ENCODE data around the gene CD93.

Gene CD93

DNA sequence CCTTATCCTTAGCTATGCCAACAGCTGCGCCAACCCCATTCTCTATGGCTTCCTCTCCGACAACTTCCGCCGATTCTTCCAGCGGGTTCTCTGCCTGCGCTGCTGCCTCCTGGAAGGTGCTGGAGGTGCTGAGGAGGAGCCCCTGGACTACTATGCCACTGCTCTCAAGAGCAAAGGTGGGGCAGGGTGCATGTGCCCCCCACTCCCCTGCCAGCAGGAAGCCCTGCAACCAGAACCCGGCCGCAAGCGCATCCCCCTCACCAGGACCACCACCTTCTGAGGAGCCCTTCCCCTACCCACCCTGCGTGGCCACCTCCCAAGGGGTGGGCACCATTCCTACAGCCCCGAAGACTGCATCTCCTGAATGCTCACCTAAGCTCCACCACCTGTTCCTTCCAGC lies 49.8 kb downstream of the CD93 start:
- H3K36me3 ChIP-seq (ENCODE audit: insufficient read depth, low read length) = no peaks in the 10 kb centered on the region
- H3K4me1 ChIP-seq (ENCODE audit: insufficient read depth, low read length) = no peaks in the 10 kb centered on the region
- H3K4me3 ChIP-seq (ENCODE audit: low read depth in 1 of 2, low read length in 2 of 2) = no peak overlapping the region
- H3K9me3 ChIP-seq (ENCODE audit: low read length) = no peaks in the 10 kb centered on the region
- no peak overlapping the region for H3K27ac ChIP-seq (ENCODE audit: low read depth, low read length)
- H3K9ac ChIP-seq (ENCODE audit: low read length) = no peak overlapping the region
- H3K27me3 ChIP-seq (ENCODE audit: control insufficient read depth in 1 of 2, insufficient read depth in 2 of 2, low read length in 2 of 2) = peaks cover 0 to 26% of the 10 kb centered on the region in 2 donors

GRCh38 chr20:23035731-23036130 lies 50.4 kb downstream of the CD93 start:
- Histone ChIP-seq H3K36me3 (ENCODE audit: insufficient read depth, low read length) (no peaks in the 10 kb centered on the region), H3K4me1 (ENCODE audit: insufficient read depth, low read length) (no peaks in the 10 kb centered on the region), H3K27me3 (ENCODE audit: control insufficient read depth in 1 of 2, insufficient read depth in 2 of 2, low read length in 2 of 2) (peaks cover 0 to 23% of the 10 kb centered on the region in 2 donors), H3K27ac (ENCODE audit: low read depth, low read length) (no peak overlapping the region), H3K4me3 (ENCODE audit: low read depth in 1 of 2, low read length in 2 of 2) (no peak overlapping the region), H3K9ac (ENCODE audit: low read length) (no peak overlapping the region), H3K9me3 (ENCODE audit: low read length) (no peaks in the 10 kb centered on the region)

GRCh38 chr20:23034721-23035671 lies 51.1 kb downstream of the CD93 start, which contains the start of gene SSTR4:
SSTR4 (plus strand) TSS chr20:23035312; CDS start chr20:23035484, 172 bp downstream.
- no peak within 1 kb of the TSS for H3K27ac ChIP-seq (ENCODE audit: low read depth, low read length)
- no peak within 1 kb of the TSS for H3K4me3 ChIP-seq (ENCODE audit: low read depth in 1 of 2, low read length in 2 of 2)
- H3K9me3 ChIP-seq (ENCODE audit: low read length) = no peaks in the 10 kb centered on the region
- H3K27me3 ChIP-seq (ENCODE audit: control insufficient read depth in 1 of 2, insufficient read depth in 2 of 2, low read length in 2 of 2) = peaks cover 0 to 19% of the 10 kb centered on the region in 2 donors
- no peaks in the 10 kb centered on the region for H3K4me1 ChIP-seq (ENCODE audit: insufficient read depth, low read length)
- no peaks in the 10 kb centered on the region for H3K36me3 ChIP-seq (ENCODE audit: insufficient read depth, low read length)
- H3K9ac ChIP-seq (ENCODE audit: low read length) = no peak within 1 kb of the TSS

DNA sequence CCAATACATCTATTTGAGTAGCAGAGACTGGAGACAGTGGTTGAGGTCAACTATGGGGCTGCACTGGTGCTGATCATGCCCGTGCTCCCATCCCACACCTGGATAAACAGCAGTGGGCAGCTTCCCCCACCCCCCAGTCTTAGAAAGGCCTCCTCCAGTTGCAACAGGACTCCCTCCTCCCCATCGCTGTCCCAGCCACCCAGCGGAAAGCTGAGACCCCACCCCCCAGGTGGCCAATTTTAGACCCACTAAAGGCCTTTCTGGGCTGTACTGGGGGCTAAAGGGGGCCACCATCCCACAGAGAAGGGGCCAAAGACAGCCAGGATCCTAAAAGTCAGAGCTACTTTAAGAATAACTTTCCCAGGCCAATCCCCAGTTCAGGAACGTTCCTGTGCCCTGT lies 52.2 kb downstream of the CD93 start:
- H3K36me3 ChIP-seq (ENCODE audit: insufficient read depth, low read length) = no peaks in the 10 kb centered on the region
- H3K27me3 ChIP-seq (ENCODE audit: control insufficient read depth in 1 of 2, insufficient read depth in 2 of 2, low read length in 2 of 2) = peaks cover 0 to 19% of the 10 kb centered on the region in 2 donors
- no peak overlapping the region for H3K9ac ChIP-seq (ENCODE audit: low read length)
- no peaks in the 10 kb centered on the region for H3K9me3 ChIP-seq (ENCODE audit: low read length)
- H3K4me3 ChIP-seq (ENCODE audit: low read depth in 1 of 2, low read length in 2 of 2) = no peak overlapping the region
- H3K27ac ChIP-seq (ENCODE audit: low read depth, low read length) = no peak overlapping the region
- no peaks in the 10 kb centered on the region for H3K4me1 ChIP-seq (ENCODE audit: insufficient read depth, low read length)

DNA sequence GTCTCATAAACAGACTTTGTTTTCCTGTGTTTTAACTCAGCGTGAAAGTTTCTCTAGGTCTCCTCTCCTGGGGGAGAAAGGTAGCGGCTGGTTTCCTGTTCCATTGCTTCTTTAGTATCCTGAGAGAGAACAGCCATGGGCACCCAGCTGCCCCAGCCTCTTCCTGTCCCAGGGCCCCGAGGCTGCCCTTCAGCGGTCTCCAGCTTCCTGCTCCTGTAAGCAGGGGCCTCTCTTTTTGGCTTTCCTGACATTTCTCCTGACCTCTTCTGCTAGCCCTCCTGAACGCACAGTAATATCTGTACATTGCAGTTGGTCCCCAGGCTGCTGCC lies 53.4 kb downstream of the CD93 start:
- no peak overlapping the region for H3K27ac ChIP-seq (ENCODE audit: low read depth, low read length)
- H3K27me3 ChIP-seq (ENCODE audit: control insufficient read depth in 1 of 2, insufficient read depth in 2 of 2, low read length in 2 of 2) = peaks cover 0 to 19% of the 10 kb centered on the region in 2 donors
- H3K9me3 ChIP-seq (ENCODE audit: low read length) = no peaks in the 10 kb centered on the region
- no peak overlapping the region for H3K9ac ChIP-seq (ENCODE audit: low read length)
- H3K4me1 ChIP-seq (ENCODE audit: insufficient read depth, low read length) = no peaks in the 10 kb centered on the region
- H3K36me3 ChIP-seq (ENCODE audit: insufficient read depth, low read length) = no peaks in the 10 kb centered on the region
- no peak overlapping the region for H3K4me3 ChIP-seq (ENCODE audit: low read depth in 1 of 2, low read length in 2 of 2)

DNA sequence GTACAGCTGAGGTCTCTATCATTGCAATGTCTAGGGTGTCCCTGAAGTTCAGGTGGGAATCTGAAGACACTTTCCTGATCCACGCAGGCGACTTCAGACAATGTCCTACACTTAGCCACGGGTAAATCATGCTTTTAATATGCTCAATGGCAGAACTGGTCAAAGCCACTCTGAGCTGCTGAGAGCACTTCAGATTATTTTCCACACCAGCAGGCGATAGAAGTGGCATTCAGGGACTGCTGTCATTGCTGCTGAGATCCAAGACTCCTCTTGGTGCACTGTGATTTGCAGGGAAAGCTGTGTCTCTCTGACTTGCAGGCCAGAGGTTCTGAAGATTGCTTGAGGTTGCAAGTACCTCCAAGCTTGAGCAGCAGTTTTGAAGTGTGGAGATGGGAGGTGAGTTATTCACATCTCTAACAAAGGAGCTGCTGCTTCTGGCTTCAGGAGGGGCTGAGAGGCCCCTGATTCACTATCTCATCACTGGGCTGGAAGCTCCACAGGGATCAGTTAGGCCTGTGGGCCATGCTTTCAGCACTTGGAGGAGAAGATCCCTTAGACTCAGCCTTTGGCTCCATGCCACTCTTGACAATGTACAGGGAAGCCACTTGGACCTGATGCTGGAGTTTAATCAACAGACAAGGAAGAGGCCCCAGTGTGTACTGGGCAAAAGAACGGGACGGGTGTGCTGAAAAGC lies 53.9 kb downstream of the CD93 start:
- Histone ChIP-seq H3K4me1 (ENCODE audit: insufficient read depth, low read length) (no peaks in the 10 kb centered on the region), H3K27ac (ENCODE audit: low read depth, low read length) (no peak overlapping the region), H3K9ac (ENCODE audit: low read length) (no peak overlapping the region), H3K9me3 (ENCODE audit: low read length) (no peaks in the 10 kb centered on the region), H3K27me3 (ENCODE audit: control insufficient read depth in 1 of 2, insufficient read depth in 2 of 2, low read length in 2 of 2) (peaks cover 0 to 19% of the 10 kb centered on the region in 2 donors), H3K36me3 (ENCODE audit: insufficient read depth, low read length) (no peaks in the 10 kb centered on the region), H3K4me3 (ENCODE audit: low read depth in 1 of 2, low read length in 2 of 2) (no peak overlapping the region)

DNA sequence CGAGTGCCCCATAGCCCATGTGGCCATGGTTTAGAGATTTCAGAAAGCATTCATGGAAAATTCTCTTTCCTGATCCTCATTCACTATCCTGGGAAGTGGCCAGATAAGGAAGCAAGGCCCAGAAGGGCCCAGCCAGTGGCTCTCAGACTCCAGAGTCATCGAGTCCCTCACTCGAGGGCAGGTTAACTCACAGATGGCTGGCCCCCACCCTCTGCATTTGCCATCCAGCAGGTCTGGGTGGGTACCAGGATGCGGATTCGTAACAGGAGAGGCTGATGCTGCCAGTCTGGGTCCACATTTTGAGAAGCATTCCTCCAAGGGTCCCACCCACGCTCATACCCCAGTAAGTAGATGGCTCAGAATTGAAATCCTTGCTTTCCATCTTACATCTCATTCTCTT lies 54.8 kb downstream of the CD93 start:
- Histone ChIP-seq H3K27me3 (ENCODE audit: control insufficient read depth in 1 of 2, insufficient read depth in 2 of 2, low read length in 2 of 2) (peaks cover 0 to 15% of the 10 kb centered on the region in 2 donors), H3K36me3 (ENCODE audit: insufficient read depth, low read length) (no peaks in the 10 kb centered on the region), H3K9me3 (ENCODE audit: low read length) (no peaks in the 10 kb centered on the region), H3K4me1 (ENCODE audit: insufficient read depth, low read length) (no peaks in the 10 kb centered on the region), H3K27ac (ENCODE audit: low read depth, low read length) (no peak overlapping the region), H3K9ac (ENCODE audit: low read length) (no peak overlapping the region), H3K4me3 (ENCODE audit: low read depth in 1 of 2, low read length in 2 of 2) (no peak overlapping the region)
